CD4-positive, alpha-beta T cell (primary cell): ENCODE results near the gene CDH4. TPM values are rescaled to one million over a fixed set of nuclear protein-coding genes. Genes with fewer than 3 reads are reported as not detected.

ENCODE experiments used
- ATAC-seq: fragments of 200-7000 bp; cut with Tn5 transposase; one replicate; pipeline ENCODE4 v1.10.0; 2022; ENCODE audit warnings: mild to moderate bottlenecking; ENCODE audit not compliant: poor library complexity
- CTCF ChIA-PET: fragments of 350-600 bp; sonication (Branson Sonifier 250); formaldehyde crosslinking; loops from one replicate; lab custom pipeline; 2021; ENCODE audit warnings: antibody characterized with exemption, inconsistent platforms; lab: Charles Lee
- POLR2A ChIA-PET: fragments of 350-600 bp; sonication (Branson Sonifier 250); formaldehyde crosslinking; loops from one replicate; lab custom pipeline; 2021; ENCODE audit warnings: antibody characterized with exemption, inconsistent platforms; lab: Charles Lee
- DNase-seq, 14 experiments: peaks; one replicate each; pipeline ENCODE4 v3.0.0-alpha.2; 2013 to 2020; ENCODE audit warnings: mixed read lengths in 2 of 14
- H3K27ac ChIP-seq, 2 donors: one replicate each; pipeline versions ENCODE4 v1.5.1 to v1.7.0; 2013; ENCODE audit warnings: low read length in 2 of 2, low read depth in 1 of 2, mild to moderate bottlenecking in 1 of 2
- H3K27me3 ChIP-seq, 2 experiments: 1 replicate in 1 of 2; 2 replicates in 1 of 2; pipeline versions ENCODE4 v1.6.1 to v1.7.0; 2013; ENCODE audit warnings: low read length in 2 of 2, control low read depth in 1 of 2, mild to moderate bottlenecking in 1 of 2, moderate library complexity in 1 of 2; ENCODE audit not compliant: insufficient read depth in 2 of 2, control insufficient read depth in 1 of 2
- H3K36me3 ChIP-seq: one replicate; pipeline ENCODE4 v1.6.1; 2013; ENCODE audit warnings: low read length, control low read depth; ENCODE audit not compliant: insufficient read depth
- H3K4me1 ChIP-seq: one replicate; pipeline ENCODE4 v1.6.1; 2013; ENCODE audit warnings: low read length, control low read depth; ENCODE audit not compliant: insufficient read depth
- H3K4me3 ChIP-seq: one replicate; pipeline ENCODE4 v1.5.1; 2013; ENCODE audit warnings: mild to moderate bottlenecking, low read length, moderate library complexity
- H3K9me3 ChIP-seq, 2 experiments: 1 replicate in 1 of 2; 2 replicates in 1 of 2; pipeline versions ENCODE4 v1.6.1 to v1.7.0; 2013; ENCODE audit warnings: low read length in 2 of 2, mild to moderate bottlenecking in 2 of 2, control low read depth in 1 of 2, moderate library complexity in 1 of 2; ENCODE audit not compliant: control insufficient read depth in 1 of 2, insufficient read depth in 1 of 2
- H3K27ac Mint-ChIP-seq: one replicate; pipeline ENCODE4 v1.8.0; 2020; ENCODE audit warnings: mixed read lengths
- H3K27me3 Mint-ChIP-seq: one replicate; pipeline ENCODE4 v1.8.0; 2021; ENCODE audit warnings: mixed read lengths
- H3K36me3 Mint-ChIP-seq: one replicate; pipeline ENCODE4 v1.8.0; 2021; ENCODE audit warnings: low read depth, mixed read lengths
- H3K4me1 Mint-ChIP-seq: one replicate; pipeline ENCODE4 v1.8.0; 2021; ENCODE audit warnings: low read depth, mixed read lengths
- H3K4me3 Mint-ChIP-seq: one replicate; pipeline ENCODE4 v1.8.0; 2020; ENCODE audit warnings: mild to moderate bottlenecking, mixed read lengths
- H3K9me3 Mint-ChIP-seq: one replicate; pipeline ENCODE4 v1.8.0; 2020; ENCODE audit warnings: mixed read lengths
- CTCF ChIP-seq: fragments of 200-600 bp; IDR thresholded peaks from one replicate; pipeline ENCODE4 v1.8.0; 2022; ENCODE audit warnings: antibody characterized with exemption, mild to moderate bottlenecking
- intact Hi-C, 2 experiments: fragments of 100-400 bp; cut with DNase I in 1 of 2; cut with micrococcal nuclease in 1 of 2; formaldehyde crosslinking; loops; one replicate each; pipeline versions ENCODE4 v1.15.1 to v1.9.0; 2023 to 2025; cut with DNase I, micrococcal nuclease
- total RNA-seq, 174 experiments: library from RNA in 2 of 174; stranded (reverse) in 2 of 174; gene quantifications; one replicate each; pipeline ENCODE4 v1.2.3 and lab custom pipeline; 2021 to 2026

CDH4 gene
- total RNA-seq, 2 experiments from 2014 or later = 0.11 TPM

GRCh38 chr20:61953037-61954021 lies 701.3 kb downstream of the CDH4 start:
- no peaks in the 10 kb centered on the region for H3K9me3 Mint-ChIP-seq
- CTCF ChIA-PET = no interaction called here
- intact Hi-C loops = no loop called here

GRCh38 chr20:61954276-61955021 lies 702.4 kb downstream of the CDH4 start:
- no peak overlapping the region for H3K4me3 ChIP-seq
- ATAC-seq (no peak), DNase-seq (peak in 1 of 14 experiments; percentile 27)
- CTCF ChIA-PET = no interaction called here
- no peak for TF ChIP-seq CTCF
- no peak overlapping the region for H3K27ac Mint-ChIP-seq
- no peaks in the 10 kb centered on the region for H3K36me3 Mint-ChIP-seq
- H3K27ac ChIP-seq = no peak overlapping the region
- peaks cover 14% of the 10 kb centered on the region for H3K27me3 Mint-ChIP-seq
- H3K4me1 Mint-ChIP-seq = no peaks in the 10 kb centered on the region
- no peaks in the 10 kb centered on the region for H3K9me3 Mint-ChIP-seq
- intact Hi-C loops = no loop called here
- no peak overlapping the region for H3K4me3 Mint-ChIP-seq
- POLR2A ChIA-PET = no interaction called here
- H3K4me1 ChIP-seq = no peaks in the 10 kb centered on the region
- H3K9me3 ChIP-seq = peaks cover 0 to 18% of the 10 kb centered on the region in 2 experiments
- no peaks in the 10 kb centered on the region for H3K36me3 ChIP-seq
- H3K27me3 ChIP-seq = peaks cover 5 to 12% of the 10 kb centered on the region in 2 experiments

More at GRCh38 chr20:61953037-61954021, 701.3 kb downstream of the CDH4 start:
- peaks cover 0 to 18% of the 10 kb centered on the region in 2 experiments for H3K9me3 ChIP-seq
- Mint-ChIP-seq H3K27ac (no peak overlapping the region), H3K4me1 (no peaks in the 10 kb centered on the region), H3K4me3 (no peak overlapping the region), H3K27me3 (peaks cover 14% of the 10 kb centered on the region), H3K36me3 (no peaks in the 10 kb centered on the region)
- H3K27me3 ChIP-seq = peaks cover 5 to 12% of the 10 kb centered on the region in 2 experiments
- H3K36me3 ChIP-seq = no peaks in the 10 kb centered on the region
- H3K27ac ChIP-seq = no peak overlapping the region
- no peak overlapping the region for H3K4me3 ChIP-seq
- ATAC-seq = no peak
- no peak for TF ChIP-seq CTCF
- POLR2A ChIA-PET = no interaction called here
- DNase-seq = peak in 2 of 14 experiments; percentile 8 to 25
- H3K4me1 ChIP-seq = no peaks in the 10 kb centered on the region

GRCh38 chr20:61955668-61956395 lies 703.8 kb downstream of the CDH4 start:
- no peak for DNase-seq
- POLR2A ChIA-PET = no interaction called here
- H3K4me1 ChIP-seq = no peaks in the 10 kb centered on the region
- H3K4me3 Mint-ChIP-seq = no peak overlapping the region
- H3K27me3 ChIP-seq = peaks cover 5 to 12% of the 10 kb centered on the region in 2 experiments
- H3K4me1 Mint-ChIP-seq = no peaks in the 10 kb centered on the region
- CTCF ChIA-PET = no interaction called here
- H3K36me3 ChIP-seq = no peaks in the 10 kb centered on the region
- TF ChIP-seq CTCF = no peak
- H3K27ac ChIP-seq = no peak overlapping the region
- H3K36me3 Mint-ChIP-seq = no peaks in the 10 kb centered on the region
- intact Hi-C loops = no loop called here
- H3K9me3 Mint-ChIP-seq = no peaks in the 10 kb centered on the region
- peaks cover 0 to 12% of the 10 kb centered on the region in 2 experiments for H3K9me3 ChIP-seq
- H3K27me3 Mint-ChIP-seq = peaks cover 14% of the 10 kb centered on the region
- no peak for ATAC-seq
- H3K27ac Mint-ChIP-seq = no peak overlapping the region
- no peak overlapping the region for H3K4me3 ChIP-seq
